Astrocyte of the cerebellum (primary cell): Measurements from ENCODE around the gene FBXO7.

Source experiments
- DNase-seq: peaks from one replicate; pipeline ENCODE4 v3.0.0-alpha.2; 2011; ENCODE audit warnings: low read depth
- H3K4me3 ChIP-seq: 2 replicates; pipeline ENCODE4 v1.5.1; 2011; ENCODE audit warnings: mild to moderate bottlenecking, low read depth, low read length, moderate library complexity
- CTCF ChIP-seq: IDR thresholded peaks from 2 replicates; pipeline ENCODE4 v1.5.1; 2012; ENCODE audit warnings: low read length, low read depth, moderate library complexity, mild to moderate bottlenecking; ENCODE audit errors: missing control alignments
- in situ Hi-C: cut with HindIII; loops from 2 replicates; pipeline ENCODE4 v1.10.0; 2017; ENCODE audit warnings: low sequenced_read_pairs

FBXO7 gene

GRCh38 chr22:32487461-32487860 is 12.8 kb downstream of the FBXO7 start:
- DNase-seq = no peak
- in situ Hi-C loops = no loop called here
- H3K4me3 ChIP-seq = no peak overlapping the region
- no peak for TF ChIP-seq CTCF

- in situ Hi-C loops = no loop called here
- H3K4me3 ChIP-seq = no peak overlapping the region
- no peak for TF ChIP-seq CTCF
- no peak for DNase-seq
These were observed 14.8 kb downstream of the FBXO7 start for GRCh38 chr22:32489377-32489776.

GRCh38 chr22:32490279-32490678 is 15.7 kb downstream of the FBXO7 start:
- in situ Hi-C loops = no loop called here
- no peak for TF ChIP-seq CTCF
- DNase-seq = no peak
- H3K4me3 ChIP-seq = no peak overlapping the region

- no peak for DNase-seq
- no peak overlapping the region for H3K4me3 ChIP-seq
- in situ Hi-C loops = no loop called here
- no peak for TF ChIP-seq CTCF
These were observed 17.5 kb downstream of the FBXO7 start for GRCh38 chr22:32492111-32492510.

DNA sequence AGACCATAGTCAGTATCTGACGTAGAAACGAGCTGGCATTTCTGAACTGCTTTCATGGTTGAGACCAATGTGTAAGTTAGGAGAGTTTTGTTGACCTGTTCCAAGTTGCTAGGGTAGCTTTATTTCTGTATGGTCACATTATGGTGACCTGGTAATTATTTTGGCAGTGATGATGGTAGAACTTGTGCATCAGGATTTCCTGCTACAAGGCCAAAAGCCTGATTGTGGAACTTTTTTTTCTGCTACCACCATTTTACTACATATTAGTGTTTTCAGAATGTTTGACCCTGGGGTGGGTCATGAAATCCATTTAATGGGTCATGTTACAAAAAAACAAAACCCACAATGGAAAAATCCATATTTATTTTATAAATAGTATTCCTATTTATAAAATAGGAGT is 18.9 kb downstream of the FBXO7 start:
- in situ Hi-C loops = no loop called here
- no peak overlapping the region for H3K4me3 ChIP-seq
- DNase-seq = no peak
- TF ChIP-seq CTCF = no peak

GRCh38 chr22:32494971-32495370 is 20.4 kb downstream of the FBXO7 start:
- no peak overlapping the region for H3K4me3 ChIP-seq
- in situ Hi-C loops = no loop called here
- DNase-seq = no peak
- TF ChIP-seq CTCF = no peak

DNA sequence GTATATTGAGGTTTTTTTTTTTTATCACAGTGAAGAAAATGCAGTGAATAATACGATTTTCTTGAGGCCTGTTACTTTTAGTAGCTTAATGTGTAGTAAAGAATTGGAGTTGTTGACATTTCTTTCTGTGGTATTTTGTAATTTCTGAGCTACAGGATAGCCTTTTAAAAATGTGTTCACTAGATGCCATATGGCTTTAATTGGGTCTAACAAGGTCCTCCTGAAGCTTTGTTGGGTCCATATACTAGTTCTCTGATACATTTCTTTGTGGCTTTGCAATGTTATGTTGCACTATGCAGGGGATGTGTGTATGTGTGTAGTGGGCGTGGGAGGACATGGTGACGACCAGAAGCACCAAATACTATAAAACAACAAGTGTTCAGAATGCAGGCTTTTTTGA is 25.1 kb downstream of the FBXO7 start:
- in situ Hi-C loops = no loop called here
- TF ChIP-seq CTCF = no peak
- no peak for DNase-seq
- H3K4me3 ChIP-seq = no peak overlapping the region
